Measurements from ENCODE around the gene RASGRF2.

The RASGRF2 gene

DNA sequence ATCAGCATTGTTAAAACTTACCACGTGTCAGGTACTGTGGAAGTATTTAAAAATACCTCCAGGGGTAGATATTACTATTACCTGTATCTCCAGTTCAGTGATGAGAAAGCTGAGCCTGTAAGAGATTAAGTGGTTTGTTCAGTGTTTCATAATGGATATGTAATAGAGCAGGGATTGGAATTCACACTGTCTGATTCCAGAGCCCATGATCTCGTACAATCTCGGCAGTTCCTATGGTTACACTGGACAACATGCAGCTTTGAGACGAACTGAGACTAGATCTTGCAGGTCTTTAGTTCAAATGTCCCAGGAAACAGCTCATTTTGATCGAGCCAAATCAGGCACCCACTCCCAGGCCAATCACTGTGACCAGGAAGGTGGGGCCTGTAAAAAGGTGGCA lies 8.8 kb upstream of the RASGRF2 start:
- DNase-seq (ENCODE audit: low read depth): no peak

- no peak for DNase-seq (ENCODE audit: low read depth)
Observed at GRCh38 chr5:80953587-80953986, 6.6 kb upstream of the RASGRF2 start.

DNA sequence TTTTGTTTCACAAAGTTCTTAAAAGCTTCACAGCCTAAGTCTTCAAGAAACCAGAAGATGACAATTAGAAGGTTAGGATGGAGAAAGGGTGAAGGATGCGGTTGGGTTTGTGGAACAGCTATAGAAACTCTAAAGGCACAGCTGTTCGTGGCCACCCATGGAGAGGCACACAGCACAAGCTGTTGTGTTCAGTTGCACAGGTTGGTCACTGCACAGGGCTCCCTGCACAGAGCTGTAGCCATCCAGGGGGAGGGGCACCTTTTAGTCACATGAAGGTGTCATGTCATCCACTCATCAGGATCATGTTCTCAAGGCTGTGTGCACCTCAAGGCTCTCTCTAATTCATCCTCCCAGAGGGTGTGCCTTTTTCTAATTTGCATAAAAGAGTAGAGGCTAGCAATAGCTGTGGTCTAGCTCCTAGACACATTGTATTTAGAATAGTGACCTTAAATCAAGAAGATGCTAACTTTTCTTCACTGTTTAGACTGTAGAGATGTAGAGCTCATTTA lies 5.0 kb upstream of the RASGRF2 start:
- DNase-seq (ENCODE audit: low read depth): no peak

GRCh38 chr5:80956272-80956671 lies 3.9 kb upstream of the RASGRF2 start:
- no peak for DNase-seq (ENCODE audit: low read depth)

GRCh38 chr5:80957031-80957761 lies 3.0 kb upstream of the RASGRF2 start:
- DNase-seq (ENCODE audit: low read depth): no peak

- no peak for DNase-seq (ENCODE audit: low read depth)
Observed at GRCh38 chr5:80958616-80959015, 1.5 kb upstream of the RASGRF2 start.

- DNase-seq (ENCODE audit: low read depth): no peak
Observed at GRCh38 chr5:80959138-80959537, 1.0 kb upstream of the RASGRF2 start.

DNA sequence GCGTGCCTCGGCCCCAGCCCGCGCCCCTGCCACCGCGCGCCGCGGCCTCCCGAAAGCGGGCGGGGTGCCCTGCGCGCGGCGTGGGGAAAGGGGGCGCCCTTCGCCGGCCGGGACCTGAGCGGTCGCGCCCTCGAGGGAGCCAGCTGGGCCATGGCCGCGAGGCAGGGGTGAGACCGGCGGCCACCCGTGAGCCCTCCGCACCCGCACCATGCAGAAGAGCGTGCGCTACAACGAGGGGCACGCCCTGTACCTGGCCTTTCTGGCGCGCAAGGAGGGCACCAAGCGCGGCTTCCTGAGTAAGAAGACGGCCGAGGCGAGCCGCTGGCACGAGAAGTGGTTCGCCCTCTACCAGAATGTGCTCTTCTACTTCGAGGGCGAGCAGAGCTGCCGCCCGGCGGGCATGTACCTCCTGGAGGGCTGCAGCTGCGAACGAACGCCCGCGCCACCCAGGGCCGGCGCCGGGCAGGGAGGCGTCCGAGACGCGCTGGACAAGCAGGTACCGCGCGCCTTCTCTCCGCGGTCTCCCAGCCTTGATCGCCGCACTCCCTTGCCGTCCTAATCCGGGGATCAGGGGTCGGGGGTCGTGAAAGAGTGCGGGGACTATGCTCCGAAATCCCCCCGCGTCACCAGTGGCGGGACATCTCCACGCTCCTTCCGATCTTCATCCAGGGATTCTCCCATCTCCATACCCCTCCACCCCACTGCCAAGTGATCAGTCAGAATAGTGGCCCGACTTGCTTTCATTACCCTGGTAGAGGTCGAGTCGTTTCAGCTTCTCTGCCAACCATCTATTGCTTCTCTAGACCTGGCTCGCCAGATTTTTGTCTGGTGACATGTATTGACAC lies 590 bp downstream of the RASGRF2 start:
- DNase-seq (ENCODE audit: low read depth): no peak

DNA sequence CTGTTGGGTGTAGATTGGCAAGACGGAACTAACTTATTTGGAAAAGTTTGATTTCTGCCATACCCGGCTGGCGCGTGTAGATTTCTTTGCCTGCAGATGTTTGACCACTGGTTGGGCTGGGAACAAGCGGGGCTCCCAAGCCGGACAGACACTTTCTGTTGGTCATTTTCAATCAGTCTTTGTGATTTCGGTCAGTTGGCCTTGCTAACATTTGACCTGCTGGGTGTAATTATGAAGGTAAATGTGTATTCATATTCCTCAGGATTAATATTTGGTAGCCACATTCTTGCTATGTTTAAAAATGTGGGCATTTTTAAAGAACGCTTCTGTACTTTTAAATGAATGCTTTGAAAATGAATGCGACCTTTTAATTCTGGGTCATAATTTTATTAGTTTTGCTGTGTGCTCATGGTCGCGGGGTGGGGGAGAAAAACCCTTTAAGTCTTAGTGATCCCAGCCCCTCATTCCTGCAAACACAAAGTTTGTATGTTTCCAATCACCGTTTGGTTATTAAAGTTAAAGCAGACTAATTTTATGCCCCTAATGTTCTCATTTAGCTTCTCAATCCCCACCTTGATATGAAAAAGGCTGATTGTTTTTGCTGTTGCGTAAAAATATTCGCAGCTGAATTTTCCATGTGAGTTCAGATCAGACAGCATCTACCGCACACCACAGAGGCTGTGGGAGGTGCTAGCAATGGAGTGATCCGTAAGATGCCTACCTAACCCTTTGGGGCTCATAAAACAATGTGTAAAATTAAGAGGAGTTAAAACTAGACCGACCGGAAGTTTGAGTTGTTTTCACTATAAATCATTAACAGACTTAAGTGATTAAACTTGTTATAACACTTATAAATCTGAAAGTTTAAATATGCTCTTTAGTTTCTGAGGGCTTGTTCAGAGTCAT lies 1.5 kb downstream of the RASGRF2 start:
- no peak for DNase-seq (ENCODE audit: low read depth)

- DNase-seq (ENCODE audit: low read depth): no peak
Observed at GRCh38 chr5:80962630-80963520, 2.7 kb downstream of the RASGRF2 start.

DNA sequence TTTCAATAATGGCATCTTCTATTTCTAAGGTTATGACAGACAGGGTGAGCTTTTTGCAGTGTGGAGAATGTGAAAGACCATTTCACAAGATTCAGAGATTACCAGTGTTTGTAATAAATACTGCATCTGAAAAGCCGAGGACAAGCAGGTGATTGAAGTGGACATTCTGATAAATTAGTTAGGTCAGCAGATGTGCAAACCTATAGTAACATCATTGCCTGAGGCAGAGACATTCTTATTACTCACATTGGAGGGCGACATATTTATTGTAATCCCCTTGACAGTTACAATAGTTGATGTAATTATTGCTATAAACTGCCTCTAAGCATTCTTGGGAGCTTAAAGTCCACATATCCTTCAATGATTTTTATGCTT lies 3.3 kb downstream of the RASGRF2 start:
- DNase-seq (ENCODE audit: low read depth): no peak

- peak; percentile 23 for DNase-seq (ENCODE audit: low read depth)
Observed at GRCh38 chr5:80963966-80964481, 3.9 kb downstream of the RASGRF2 start.

- DNase-seq (ENCODE audit: low read depth): no peak
Observed at GRCh38 chr5:80964491-80964890, 4.3 kb downstream of the RASGRF2 start.

DNA sequence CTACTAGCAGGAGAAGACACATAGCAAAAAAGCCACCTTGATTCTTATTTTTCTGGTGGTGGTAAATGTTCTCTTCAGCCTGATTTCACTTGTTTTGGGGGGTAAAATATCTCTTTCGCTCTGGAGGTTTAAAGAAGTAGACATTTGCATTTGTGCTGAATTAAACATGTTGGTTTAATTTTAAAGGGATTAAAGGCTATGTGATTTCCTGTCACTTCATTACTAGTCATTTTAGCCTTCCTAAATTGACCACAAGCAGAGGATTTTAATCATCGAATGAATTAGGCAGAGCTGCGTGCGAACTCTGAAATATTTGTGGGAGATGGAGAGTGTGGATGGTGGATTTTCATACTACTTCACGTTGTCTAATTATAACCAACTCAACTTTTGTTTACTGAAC lies 4.8 kb downstream of the RASGRF2 start:
- DNase-seq (ENCODE audit: low read depth): no peak

- peak; percentile 51 for DNase-seq (ENCODE audit: low read depth)
Observed at GRCh38 chr5:80967500-80968181, 7.5 kb downstream of the RASGRF2 start.

DNA sequence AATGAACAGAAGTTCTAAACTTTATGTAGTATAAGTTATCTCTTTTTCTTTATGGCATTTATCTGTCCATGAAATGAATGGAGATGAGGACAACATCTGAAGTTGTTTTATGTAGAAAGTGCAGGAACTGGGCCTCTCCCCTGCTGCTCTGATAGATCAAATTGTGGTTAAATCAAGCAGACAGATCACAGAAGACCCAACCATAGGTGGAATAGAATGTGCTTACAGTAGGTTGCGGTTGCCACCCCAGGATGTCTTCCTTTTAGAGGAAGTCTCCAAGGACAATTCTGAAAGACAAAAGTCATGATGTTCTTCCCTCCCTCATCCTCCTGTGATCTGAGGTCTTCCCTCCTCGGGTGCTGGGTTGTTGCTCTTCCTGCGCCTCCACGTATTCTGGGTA lies 12.9 kb downstream of the RASGRF2 start:
- DNase-seq (ENCODE audit: low read depth): no peak

DNA sequence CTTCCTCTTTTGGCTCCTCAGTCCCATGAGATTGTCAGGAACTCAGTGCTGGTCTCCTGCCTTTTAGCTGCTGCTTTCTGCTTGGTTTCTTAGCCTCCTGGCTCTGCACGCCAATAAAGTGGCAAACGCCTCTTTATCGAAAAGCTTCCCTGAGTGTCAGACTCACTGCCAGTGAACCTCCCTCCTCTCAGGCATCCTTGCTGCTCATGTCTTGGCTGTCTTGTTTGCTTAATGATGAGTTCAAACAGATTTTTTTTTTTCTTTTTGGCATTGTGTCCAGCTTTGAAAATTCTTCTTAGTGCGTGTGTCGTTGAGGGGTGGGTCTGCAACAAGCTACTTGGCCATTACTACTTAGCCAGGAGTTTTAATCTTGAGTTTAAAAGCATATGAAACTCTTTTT lies 14.9 kb downstream of the RASGRF2 start:
- no peak for DNase-seq (ENCODE audit: low read depth)

- no peak for DNase-seq (ENCODE audit: low read depth)
Observed at GRCh38 chr5:80976985-80977384, 16.8 kb downstream of the RASGRF2 start.

- no peak for DNase-seq (ENCODE audit: low read depth)
Observed at GRCh38 chr5:80977764-80978163, 17.6 kb downstream of the RASGRF2 start.

GRCh38 chr5:80978772-80979317 lies 18.7 kb downstream of the RASGRF2 start:
- DNase-seq (ENCODE audit: low read depth): no peak
